Vagina (tissue), 2 donors: ENCODE measurements around the gene PIAS4.

Experiments
- CTCF ChIP-seq, 3 experiments: fragments of 450-650 bp in 2 of 3; fragments of 200-600 bp in 1 of 3; sonication (generic) in 1 of 3; IDR thresholded peaks; one replicate each; pipeline ENCODE4 v1.5.1; 2017 to 2019; ENCODE audit warnings: antibody characterized with exemption in 3 of 3, mild to moderate bottlenecking in 2 of 3, moderate library complexity in 2 of 3
- POLR2A ChIP-seq, 2 donors: fragments of 450-650 bp; IDR thresholded peaks; one replicate each; pipeline ENCODE4 v1.6.1; 2017; ENCODE audit warnings: antibody characterized with exemption in 2 of 2, mild to moderate bottlenecking in 2 of 2, moderate library complexity in 2 of 2

- TF ChIP-seq CTCF (IDR thresholded peaks at IDR 0.05) (no peak), POLR2A (IDR thresholded peaks at IDR 0.05) (no peak)
Observed at GRCh38 chr19:4060621-4061177, 53.2 kb downstream of the PIAS4 start.
